DOHH2 (cell line): Measurements from ENCODE around the gene CLIC5.

Experiments used
- H3F3A ChIP-seq: fragments of 200-600 bp; sonication (generic), shearing (Covaris generic); 2 replicates; pipeline ENCODE4 v1.6.0; 2016; ENCODE audit warnings: antibody characterized with exemption, mild to moderate bottlenecking; ENCODE audit not compliant: control insufficient read depth, insufficient read depth
- H3K27ac ChIP-seq: fragments of 200-600 bp; sonication (generic); 2 replicates; pipeline ENCODE4 v1.5.1; 2014; ENCODE audit warnings: low read depth, mild to moderate bottlenecking, low read length, moderate library complexity
- H3K27me3 ChIP-seq: fragments of 200-600 bp; sonication (generic); 2 replicates; pipeline ENCODE4 v1.6.1; 2014; ENCODE audit warnings: mild to moderate bottlenecking, low read length, mixed read lengths; ENCODE audit not compliant: control insufficient read depth
- H3K36me3 ChIP-seq: fragments of 200-600 bp; sonication (generic); 2 replicates; pipeline ENCODE4 v1.6.1; 2014; ENCODE audit warnings: mild to moderate bottlenecking, low read length, moderate library complexity, mixed read lengths; ENCODE audit not compliant: control insufficient read depth
- H3K4me1 ChIP-seq: fragments of 200-600 bp; sonication (generic); 2 replicates; pipeline ENCODE4 v1.6.1; 2014; ENCODE audit warnings: mild to moderate bottlenecking, low read length, mixed read lengths; ENCODE audit not compliant: control insufficient read depth
- H3K4me2 ChIP-seq: fragments of 200-600 bp; sonication (generic); 2 replicates; pipeline ENCODE4 v1.6.0; 2014; ENCODE audit warnings: mild to moderate bottlenecking, low read length, moderate library complexity
- H3K4me3 ChIP-seq: fragments of 200-600 bp; sonication (generic); 2 replicates; pipeline ENCODE4 v1.5.1; 2014; ENCODE audit warnings: mild to moderate bottlenecking, low read length, mixed read lengths
- H3K79me2 ChIP-seq: fragments of 200-600 bp; sonication (generic); 2 replicates; pipeline ENCODE4 v1.6.1; 2014; ENCODE audit warnings: mild to moderate bottlenecking, low read length, mixed read lengths; ENCODE audit not compliant: control insufficient read depth
- H3K9me2 ChIP-seq: fragments of 200-600 bp; sonication (generic); replicated peaks from 2 replicates; pipeline ENCODE4 v1.6.1; 2014; ENCODE audit warnings: mild to moderate bottlenecking, low read length, mixed read lengths; ENCODE audit not compliant: control insufficient read depth
- H3K9me3 ChIP-seq: fragments of 200-600 bp; sonication (generic); 2 replicates; pipeline ENCODE4 v1.6.1; 2014; ENCODE audit warnings: antibody characterized with exemption, low read length, mixed read lengths; ENCODE audit not compliant: control insufficient read depth, insufficient read depth
- H4K20me1 ChIP-seq: fragments of 200-600 bp; sonication (generic); 2 replicates; pipeline ENCODE4 v1.6.0; 2014; ENCODE audit warnings: low read depth, mild to moderate bottlenecking, antibody characterized with exemption, low read length, moderate library complexity; ENCODE audit not compliant: control insufficient read depth, insufficient read depth
- CTCF ChIP-seq: fragments of 200-600 bp; sonication (generic); IDR thresholded peaks from one replicate; pipeline ENCODE4 v1.5.1; 2014; ENCODE audit warnings: antibody characterized with exemption, mild to moderate bottlenecking, low read depth, low read length; ENCODE audit not compliant: poor library complexity, severe bottlenecking
- EZH2phosphoT487 ChIP-seq: fragments of 200-600 bp; sonication (generic); IDR thresholded peaks from 2 replicates; pipeline ENCODE4 v1.6.1; 2017; ENCODE audit warnings: borderline replicate concordance, mild to moderate bottlenecking, antibody characterized with exemption, low read length, moderate library complexity, mixed read lengths

Gene CLIC5

GRCh38 chr6:45961125-45961524 is 54.5 kb downstream of the CLIC5 start:
- TF ChIP-seq CTCF, result no peak
- no peak for TF ChIP-seq EZH2phosphoT487
- no peak overlapping the region for H3K4me2 ChIP-seq

DNA sequence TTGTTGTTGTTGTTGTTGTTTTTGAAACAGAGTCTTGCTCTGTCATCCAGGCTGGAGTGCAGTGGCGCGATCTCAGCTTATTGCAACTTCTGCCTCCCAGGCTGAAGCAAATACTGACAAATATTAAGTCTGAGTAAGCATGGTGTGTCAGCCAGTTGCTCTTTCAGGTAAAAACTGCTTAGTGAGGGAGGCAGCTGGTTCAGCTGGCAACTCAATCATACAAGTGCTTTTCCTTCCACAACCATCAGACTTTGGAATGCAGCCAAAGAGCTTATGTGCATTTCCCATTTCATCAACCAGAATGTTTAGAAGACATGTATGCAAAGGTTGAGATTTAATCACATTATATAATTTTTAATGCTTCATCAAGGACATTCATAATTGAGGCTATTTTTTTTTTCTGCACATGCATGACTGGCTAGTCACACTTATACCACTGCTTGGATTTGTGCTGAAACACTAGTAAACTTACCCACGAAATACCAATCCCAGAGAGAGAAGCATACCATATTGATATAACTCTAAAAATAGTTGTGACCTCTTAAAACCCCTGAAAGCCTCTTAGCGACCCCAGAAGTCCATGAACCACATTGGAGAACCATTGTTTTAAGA is 56.0 kb downstream of the CLIC5 start:
- Histone ChIP-seq H3F3A (no peaks in the 10 kb centered on the region), H3K27ac (no peak overlapping the region), H3K4me3 (no peak overlapping the region), H3K4me1 (no peaks in the 10 kb centered on the region), H3K27me3 (no peaks in the 10 kb centered on the region), H4K20me1 (no peaks in the 10 kb centered on the region), H3K4me2 (no peak overlapping the region), H3K9me3 (no peaks in the 10 kb centered on the region), H3K9me2 (no peaks in the 10 kb centered on the region), H3K36me3 (no peaks in the 10 kb centered on the region), H3K79me2 (no peaks in the 10 kb centered on the region)
- no peak for TF ChIP-seq CTCF
- no peak for TF ChIP-seq EZH2phosphoT487

More at GRCh38 chr6:45961125-45961524, 54.5 kb downstream of the CLIC5 start:
- Histone ChIP-seq H3K27ac (no peak overlapping the region), H3K4me3 (no peak overlapping the region), H3K4me1 (no peaks in the 10 kb centered on the region), H3K27me3 (no peaks in the 10 kb centered on the region), H3F3A (no peaks in the 10 kb centered on the region), H3K79me2 (no peaks in the 10 kb centered on the region), H3K9me2 (no peaks in the 10 kb centered on the region), H4K20me1 (no peaks in the 10 kb centered on the region), H3K9me3 (no peaks in the 10 kb centered on the region), H3K36me3 (no peaks in the 10 kb centered on the region)

DNA sequence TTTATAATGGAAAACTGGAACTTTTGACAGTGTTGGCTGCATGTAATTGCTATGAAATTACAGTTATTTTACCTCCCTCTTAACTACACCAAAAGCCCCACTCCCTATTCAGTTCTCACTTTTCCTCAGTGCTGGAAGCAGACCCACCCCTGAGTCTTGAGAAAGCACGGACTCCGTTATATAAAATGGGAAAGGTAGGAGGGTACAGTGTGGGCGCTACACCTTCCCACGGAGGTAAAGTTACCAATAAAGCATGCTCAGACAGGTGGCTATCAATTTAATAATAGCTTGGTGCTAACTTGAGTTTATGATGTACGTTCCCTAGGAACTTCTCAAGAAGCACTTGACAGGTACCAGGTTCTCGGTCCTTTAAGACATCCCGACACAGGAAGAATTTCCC is 59.0 kb downstream of the CLIC5 start:
- no peaks in the 10 kb centered on the region for H4K20me1 ChIP-seq
- TF ChIP-seq EZH2phosphoT487, result no peak
- H3K9me3 ChIP-seq, result no peaks in the 10 kb centered on the region
- H3K27me3 ChIP-seq, result no peaks in the 10 kb centered on the region
- no peaks in the 10 kb centered on the region for H3K36me3 ChIP-seq
- no peaks in the 10 kb centered on the region for H3F3A ChIP-seq
- no peaks in the 10 kb centered on the region for H3K79me2 ChIP-seq
- no peak overlapping the region for H3K27ac ChIP-seq
- no peak overlapping the region for H3K4me3 ChIP-seq
- no peaks in the 10 kb centered on the region for H3K4me1 ChIP-seq
- H3K9me2 ChIP-seq, result no peaks in the 10 kb centered on the region
- H3K4me2 ChIP-seq, result no peak overlapping the region

DNA sequence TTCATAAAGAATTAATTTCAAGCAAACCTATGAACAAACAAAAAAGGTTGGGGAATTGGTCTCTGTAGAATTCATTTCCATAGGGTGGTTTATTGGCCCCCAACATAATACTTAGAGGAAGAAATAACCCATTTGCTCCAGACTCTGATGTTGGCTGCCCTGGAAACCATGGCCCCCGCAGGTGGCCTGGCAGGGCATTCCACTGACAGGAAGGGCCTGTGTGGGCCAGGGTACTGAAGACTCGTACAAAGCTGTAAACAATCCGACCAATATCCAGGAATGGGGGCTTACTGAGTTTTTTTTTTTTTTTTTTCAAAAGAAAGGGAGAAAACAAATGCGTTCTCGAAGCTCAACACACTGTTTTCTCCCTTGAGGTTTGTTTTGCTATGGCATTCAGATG is 59.5 kb downstream of the CLIC5 start:
- Histone ChIP-seq H3K79me2 (no peaks in the 10 kb centered on the region), H3K9me3 (no peaks in the 10 kb centered on the region)

More for the DNA sequence above, 59.5 kb downstream of the CLIC5 start:
- no peaks in the 10 kb centered on the region for H4K20me1 ChIP-seq
- H3F3A ChIP-seq, result no peaks in the 10 kb centered on the region
- H3K27me3 ChIP-seq, result no peaks in the 10 kb centered on the region
- H3K9me2 ChIP-seq, result no peaks in the 10 kb centered on the region
- H3K4me3 ChIP-seq, result no peak overlapping the region
- H3K36me3 ChIP-seq, result no peaks in the 10 kb centered on the region
- H3K27ac ChIP-seq, result no peak overlapping the region
- TF ChIP-seq CTCF (no peak), EZH2phosphoT487 (no peak)
- H3K4me1 ChIP-seq, result no peaks in the 10 kb centered on the region
- H3K4me2 ChIP-seq, result no peak overlapping the region
